Peyer's patch (tissue), 4 donors: Measurements from ENCODE around the gene RAD50. TPM values are rescaled to one million over a fixed set of nuclear protein-coding genes. Genes with fewer than 3 reads are reported as not detected.
"Not testable (repeated sequence)": the region's sequence is repeated elsewhere in the genome, so short reads cannot be mapped to it uniquely, and the experiment has no call there.

Experiments
- DNase-seq, 3 donors: peaks; one replicate each; pipeline ENCODE4 v3.0.0-alpha.2; 2017 to 2019
- H3K27ac ChIP-seq, 4 donors: fragments of 200-600 bp; sonication (generic); one replicate each; pipeline ENCODE4 v1.5.1; 2016 to 2019
- H3K27me3 ChIP-seq, 2 donors: fragments of 200-600 bp; sonication (generic); one replicate each; pipeline ENCODE4 v1.5.1; 2019
- H3K36me3 ChIP-seq, 3 donors: fragments of 200-600 bp; sonication (generic); one replicate each; pipeline ENCODE4 v1.5.1; 2016 to 2019
- H3K4me1 ChIP-seq, 4 donors: fragments of 200-600 bp; sonication (generic); one replicate each; pipeline ENCODE4 v1.5.1; 2016 to 2019
- H3K4me3 ChIP-seq, 4 donors: fragments of 200-600 bp; sonication (generic); 1 replicate in 3 of 4; 2 replicates in 1 of 4; pipeline ENCODE4 v1.5.1; 2016 to 2019; ENCODE audit warnings: mild to moderate bottlenecking in 1 of 4
- H3K9me3 ChIP-seq, 4 donors: fragments of 200-600 bp; sonication (generic); one replicate each; pipeline ENCODE4 v1.5.1; 2016 to 2019; ENCODE audit warnings: mild to moderate bottlenecking in 1 of 4
- POLR2A ChIP-seq, 2 donors: fragments of 450-650 bp; IDR thresholded peaks; one replicate each; pipeline ENCODE4 v1.5.1; 2017; ENCODE audit warnings: antibody characterized with exemption in 2 of 2, mild to moderate bottlenecking in 2 of 2, moderate library complexity in 2 of 2
- total RNA-seq, 4 donors: library from RNA; depleted of rRNA; stranded (reverse); fragments of >200 nt; gene quantifications; one replicate each; pipeline ENCODE4 v1.1.0, GENCODE V29; 2016
- TF ChIP-seq, protein P1 (sequence below), 6 experiments: fragments of 450-650 bp in 4 of 6; fragments of 200-600 bp in 2 of 6; sonication (generic) in 1 of 6; IDR thresholded peaks; one replicate each; pipeline ENCODE4 v1.5.1; 2017 to 2019; ENCODE audit warnings: antibody characterized with exemption in 6 of 6, mild to moderate bottlenecking in 3 of 6, moderate library complexity in 1 of 6

The RAD50 gene
- 100 to 1,000 TPM in 1 of 4 donors, 10 to 100 TPM in 3; 47.5 to 102 (median 54.3) TPM for total RNA-seq

DNA sequence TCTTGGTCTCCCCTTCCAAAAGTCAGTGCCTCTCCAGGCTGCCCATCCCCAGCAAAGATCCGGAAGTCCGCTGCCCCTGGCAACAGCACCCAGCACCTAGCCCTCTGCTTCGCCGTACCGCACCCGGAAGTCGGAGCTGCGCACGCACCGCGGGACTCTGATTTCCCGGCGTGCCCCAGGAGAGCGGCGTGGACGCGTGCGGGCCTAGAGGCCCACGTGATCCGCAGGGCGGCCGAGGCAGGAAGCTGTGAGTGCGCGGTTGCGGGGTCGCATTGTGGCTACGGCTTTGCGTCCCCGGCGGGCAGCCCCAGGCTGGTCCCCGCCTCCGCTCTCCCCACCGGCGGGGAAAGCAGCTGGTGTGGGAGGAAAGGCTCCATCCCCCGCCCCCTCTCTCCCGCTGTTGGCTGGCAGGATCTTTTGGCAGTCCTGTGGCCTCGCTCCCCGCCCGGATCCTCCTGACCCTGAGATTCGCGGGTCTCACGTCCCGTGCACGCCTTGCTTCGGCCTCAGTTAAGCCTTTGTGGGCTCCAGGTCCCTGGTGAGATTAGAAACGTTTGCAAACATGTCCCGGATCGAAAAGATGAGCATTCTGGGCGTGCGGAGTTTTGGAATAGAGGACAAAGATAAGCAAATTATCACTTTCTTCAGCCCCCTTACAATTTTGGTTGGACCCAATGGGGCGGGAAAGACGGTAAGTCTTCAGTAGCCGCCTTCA, at the start of gene RAD50:
RAD50 (plus strand) TSS at position 215 of the 715 bp plus-strand sequence; CDS start at position 563, 348 bp downstream.
- Histone ChIP-seq H3K27me3 (no peaks in the 10 kb centered on the region), H3K4me3 (peak within 1 kb of the TSS; percentile 53 to 82 (median 71)), H3K27ac (peak within 1 kb of the TSS; percentile 79 to 91 (median 84)), H3K9me3 (no peaks in the 10 kb centered on the region), H3K36me3 (peaks cover 0 to 22% (median 0%) of the 10 kb centered on the region in 3 donors), H3K4me1 (peaks cover 0 to 12% (median 5%) of the 10 kb centered on the region in 4 donors)
- peak; percentile 90 to 97 (median 96) for DNase-seq
- TF ChIP-seq POLR2A (IDR thresholded peaks at IDR 0.05) = peak; percentile 68 to 75
- TF ChIP-seq, protein P1, sequence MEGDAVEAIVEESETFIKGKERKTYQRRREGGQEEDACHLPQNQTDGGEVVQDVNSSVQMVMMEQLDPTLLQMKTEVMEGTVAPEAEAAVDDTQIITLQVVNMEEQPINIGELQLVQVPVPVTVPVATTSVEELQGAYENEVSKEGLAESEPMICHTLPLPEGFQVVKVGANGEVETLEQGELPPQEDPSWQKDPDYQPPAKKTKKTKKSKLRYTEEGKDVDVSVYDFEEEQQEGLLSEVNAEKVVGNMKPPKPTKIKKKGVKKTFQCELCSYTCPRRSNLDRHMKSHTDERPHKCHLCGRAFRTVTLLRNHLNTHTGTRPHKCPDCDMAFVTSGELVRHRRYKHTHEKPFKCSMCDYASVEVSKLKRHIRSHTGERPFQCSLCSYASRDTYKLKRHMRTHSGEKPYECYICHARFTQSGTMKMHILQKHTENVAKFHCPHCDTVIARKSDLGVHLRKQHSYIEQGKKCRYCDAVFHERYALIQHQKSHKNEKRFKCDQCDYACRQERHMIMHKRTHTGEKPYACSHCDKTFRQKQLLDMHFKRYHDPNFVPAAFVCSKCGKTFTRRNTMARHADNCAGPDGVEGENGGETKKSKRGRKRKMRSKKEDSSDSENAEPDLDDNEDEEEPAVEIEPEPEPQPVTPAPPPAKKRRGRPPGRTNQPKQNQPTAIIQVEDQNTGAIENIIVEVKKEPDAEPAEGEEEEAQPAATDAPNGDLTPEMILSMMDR (IDR thresholded peaks at IDR 0.05) = no peak

DNA sequence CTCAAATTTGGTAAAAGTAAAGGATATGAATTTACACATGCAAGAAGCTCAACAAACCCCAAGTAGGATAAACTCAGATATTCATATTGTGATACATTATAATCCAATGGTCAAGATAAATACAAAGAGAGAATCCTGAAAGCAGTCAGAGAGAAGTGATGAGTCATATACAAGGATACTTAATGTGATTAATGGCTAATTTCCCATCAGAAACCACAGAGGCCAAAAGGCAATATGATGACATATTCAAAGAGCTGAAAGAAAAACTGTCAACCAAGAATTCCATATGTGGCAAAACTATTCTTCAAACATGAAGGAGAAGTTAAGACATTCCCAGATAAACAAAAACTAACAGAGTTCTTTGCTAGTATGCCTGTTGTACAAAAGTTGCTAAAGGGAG, 46.7 kb upstream of the RAD50 start:
- Histone ChIP-seq H3K27ac (no peak overlapping the region), H3K36me3 (no peaks in the 10 kb centered on the region), H3K9me3 (no peaks in the 10 kb centered on the region), H3K27me3 (no peaks in the 10 kb centered on the region), H3K4me3 (no peak overlapping the region), H3K4me1 (peaks cover 0 to 14% (median 0%) of the 10 kb centered on the region in 4 donors)
- no peak for TF ChIP-seq POLR2A (IDR thresholded peaks at IDR 0.05)
- TF ChIP-seq, protein P1 (IDR thresholded peaks at IDR 0.05) = no peak
- DNase-seq = no peak

DNA sequence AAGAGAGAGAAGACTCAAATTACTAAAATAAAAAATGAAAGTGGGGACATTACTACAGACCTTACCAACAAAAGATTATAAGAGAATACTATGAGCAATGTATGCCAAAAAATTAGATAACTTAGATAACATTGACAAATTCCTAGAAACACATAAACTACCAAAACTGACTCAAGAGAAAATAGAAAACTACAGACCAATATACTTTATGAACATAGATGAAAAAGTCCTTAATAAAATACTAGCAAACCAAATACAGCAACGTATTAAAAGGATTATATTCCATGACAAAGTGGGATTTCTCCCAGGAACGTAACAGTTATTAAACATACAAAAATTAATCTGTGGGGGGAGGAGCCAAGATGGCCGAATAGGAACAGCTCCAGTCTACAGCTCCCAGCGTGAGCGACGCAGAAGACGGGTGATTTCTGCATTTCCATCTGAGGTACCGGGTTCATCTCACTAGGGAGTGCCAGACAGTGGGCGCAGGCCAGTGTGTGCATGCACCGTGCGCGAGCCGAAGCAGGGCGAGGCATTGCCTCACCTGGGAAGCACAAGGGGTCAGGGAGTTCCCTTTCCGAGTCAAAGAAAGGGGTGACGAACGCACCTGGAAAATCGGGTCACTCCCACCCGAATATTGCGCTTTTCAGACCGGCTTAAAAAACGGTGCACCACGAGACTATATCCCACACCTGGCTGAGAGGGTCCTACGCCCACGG, 43.0 kb upstream of the RAD50 start:
- H3K4me3 ChIP-seq, H3K36me3 ChIP-seq, DNase-seq, H3K4me1 ChIP-seq, H3K9me3 ChIP-seq, H3K27me3 ChIP-seq, H3K27ac ChIP-seq: not testable (repeated sequence)

DNA sequence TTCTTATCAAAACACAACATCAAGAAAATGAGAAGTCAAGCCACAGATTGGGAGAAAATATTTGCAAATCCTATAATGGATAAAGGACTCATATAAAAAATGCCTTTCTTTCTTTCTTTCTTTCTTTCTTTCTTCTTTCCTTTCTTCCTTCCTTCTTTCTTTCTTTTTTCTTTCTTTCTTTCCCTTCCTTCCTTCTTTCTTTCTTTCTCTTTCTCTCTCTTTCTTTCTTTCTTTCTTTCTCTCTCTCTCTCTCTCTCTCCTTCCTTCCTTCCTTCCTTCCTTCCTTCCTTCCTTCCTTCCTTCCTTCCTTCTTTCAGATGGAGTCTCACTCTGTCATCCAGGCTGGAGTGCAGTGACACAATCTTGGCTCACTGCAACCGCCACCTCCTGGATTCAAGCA, 34.7 kb upstream of the RAD50 start:
- H3K27me3 ChIP-seq, H3K27ac ChIP-seq, H3K4me3 ChIP-seq, H3K9me3 ChIP-seq, DNase-seq, H3K36me3 ChIP-seq: not testable (repeated sequence)
- H3K4me1 ChIP-seq = peaks cover 0 to 11% (median 4%) of the 10 kb centered on the region in 4 donors

DNA sequence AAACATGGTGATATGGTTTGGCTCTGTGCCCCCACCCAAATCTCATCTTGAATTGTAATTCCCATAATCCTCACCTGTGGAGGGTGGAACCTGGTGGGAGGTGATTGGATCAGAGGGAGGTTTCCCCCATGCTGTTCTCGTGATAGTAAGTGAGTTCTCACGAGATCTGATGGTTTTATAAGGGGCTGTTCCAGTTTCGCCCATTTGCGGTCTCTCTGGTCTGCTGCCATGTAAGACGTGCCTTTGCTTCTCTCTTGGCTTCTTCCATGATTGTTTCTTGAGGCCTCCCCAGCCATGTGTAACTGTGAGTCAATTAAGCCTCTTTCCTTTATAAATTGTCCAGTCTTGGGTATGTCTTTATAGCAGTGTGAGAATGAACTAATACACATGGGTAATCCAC, 31.9 kb upstream of the RAD50 start:
- not testable (repeated sequence) for DNase-seq, H3K36me3 ChIP-seq, H3K4me3 ChIP-seq, H3K27ac ChIP-seq, H3K9me3 ChIP-seq, H3K27me3 ChIP-seq
- peaks cover 0 to 11% (median 4%) of the 10 kb centered on the region in 4 donors for H3K4me1 ChIP-seq

DNA sequence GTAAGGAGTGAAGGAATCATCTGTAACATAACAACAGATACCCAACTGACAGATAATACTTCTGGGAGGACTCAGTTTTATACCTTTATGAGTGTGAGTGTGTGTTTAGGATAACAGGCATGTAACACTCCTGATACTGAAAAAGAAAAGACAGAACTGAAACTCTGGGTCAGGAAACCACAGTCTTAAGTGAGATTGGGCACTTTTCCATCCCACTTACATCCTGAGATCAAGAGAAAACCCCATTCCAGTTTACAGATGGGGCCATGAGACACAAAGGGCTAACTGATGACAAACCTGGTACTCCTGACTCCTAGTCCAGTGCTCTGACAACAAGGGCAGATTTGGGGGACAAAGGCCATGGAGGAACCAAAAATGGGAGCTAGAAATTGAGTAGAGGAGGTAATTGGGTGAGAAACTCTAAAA, 31.5 kb upstream of the RAD50 start:
- Histone ChIP-seq H3K36me3 (no peaks in the 10 kb centered on the region), H3K4me3 (no peak overlapping the region), H3K4me1 (peaks cover 0 to 11% (median 4%) of the 10 kb centered on the region in 4 donors), H3K27me3 (no peaks in the 10 kb centered on the region), H3K9me3 (no peaks in the 10 kb centered on the region), H3K27ac (no peak overlapping the region)
- no peak for DNase-seq
- TF ChIP-seq POLR2A (IDR thresholded peaks at IDR 0.05) = no peak
- TF ChIP-seq, protein P1 (IDR thresholded peaks at IDR 0.05) = no peak

DNA sequence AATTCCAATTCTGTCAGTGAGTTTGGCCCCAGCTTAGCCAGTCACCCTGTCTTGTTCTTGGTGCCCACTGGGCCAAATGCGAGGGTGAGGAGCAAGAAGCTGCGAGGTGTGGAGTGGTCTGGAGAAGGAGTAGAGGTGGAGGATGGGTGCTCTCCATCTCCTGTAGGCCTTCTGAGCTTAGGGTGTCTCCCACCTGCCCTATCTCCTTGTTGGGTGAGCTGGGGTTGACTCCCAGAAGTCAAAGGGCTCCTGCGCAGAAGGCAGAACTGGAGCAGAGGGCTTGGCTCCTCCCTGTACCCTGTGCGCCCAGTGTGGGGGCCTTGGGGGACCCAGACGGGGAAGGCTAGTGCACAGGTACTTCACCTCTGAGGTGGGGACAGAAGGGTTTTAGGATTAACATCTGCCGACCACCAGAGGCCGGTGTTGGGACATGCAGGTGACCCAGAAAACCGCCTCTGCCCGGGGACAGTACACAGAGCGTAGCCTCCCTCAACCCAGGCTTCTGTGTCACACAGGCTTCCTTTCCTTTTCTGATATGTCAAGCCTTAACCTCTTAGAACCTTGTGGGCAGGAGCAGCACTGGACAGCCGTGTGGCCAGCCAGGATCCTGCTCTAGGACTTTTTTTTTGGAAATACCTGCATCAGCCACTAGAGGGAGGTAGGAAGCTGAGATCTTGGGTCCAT, 30.3 kb upstream of the RAD50 start:
- Histone ChIP-seq H3K4me3 (no peak overlapping the region), H3K4me1 (peaks cover 0 to 11% (median 4%) of the 10 kb centered on the region in 4 donors), H3K27ac (no peak overlapping the region), H3K9me3 (no peaks in the 10 kb centered on the region), H3K27me3 (no peaks in the 10 kb centered on the region), H3K36me3 (no peaks in the 10 kb centered on the region)
- no peak for TF ChIP-seq POLR2A (IDR thresholded peaks at IDR 0.05)
- TF ChIP-seq, protein P1 (IDR thresholded peaks at IDR 0.05) = peak; percentile 79 to 89 (median 84)
- peak in 2 of 3 donors; percentile 54 to 60 for DNase-seq
